ENCODE measurements around the gene TUT7. TPM values are rescaled to one million over a fixed set of nuclear protein-coding genes. Genes with fewer than 3 reads are reported as not detected.

Gene TUT7
- total and polyA plus RNA-seq, 2 of the 4 experiments (the other 2 are of a cell fraction) = 13.3 to 33.3 TPM

DNA sequence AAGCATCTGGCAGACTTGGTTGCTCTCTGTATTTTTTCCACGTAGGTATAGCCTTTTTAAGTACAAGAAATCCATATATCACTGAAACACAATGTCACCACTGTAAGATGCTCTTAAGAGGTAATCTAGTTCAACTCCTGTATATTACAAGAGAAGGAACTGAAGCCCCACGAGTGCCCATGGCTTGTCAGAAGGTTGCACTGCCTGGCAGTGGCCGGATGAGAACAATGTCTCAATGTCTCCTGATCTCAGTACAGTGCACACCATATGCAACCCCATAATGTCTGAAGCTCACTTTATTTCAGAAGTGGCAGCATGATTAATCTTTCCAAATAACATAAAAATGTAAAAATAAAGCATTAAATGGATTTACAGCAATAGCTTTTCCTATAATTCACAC, 27.7 kb downstream of the TUT7 start:
- DNase-seq = no peak
- H3K4me2 ChIP-seq (ENCODE audit: low read depth, low read length) = no peak overlapping the region
- ChIA-PET CTCF (no interaction called here), POLR2A (ENCODE audit: unreplicated experiment) (no interaction called here)
- H3K79me1 ChIP-seq (ENCODE audit: low read depth in 1 of 2, low read length in 2 of 2) = peaks cover 7 to 17% of the 10 kb centered on the region in 2 experiments
- H3K27ac ChIP-seq (ENCODE audit: insufficient read depth, low read length) = no peak overlapping the region
- no peak overlapping the region for H4K91ac ChIP-seq (ENCODE audit: insufficient read depth, low read depth, low read length)
- H3K56ac ChIP-seq (ENCODE audit: extremely low read depth, insufficient read depth, low read length) = no peak overlapping the region
- dilution Hi-C loops (cut with HindIII; ENCODE audit: low sequenced_read_pairs, unreplicated experiment) (no loop called here), intact Hi-C loops (cut with micrococcal nuclease) (no loop called here), in situ Hi-C loops (cut with MboI; ENCODE audit: low sequenced_read_pairs) (no loop called here)
- no peaks in the 10 kb centered on the region for H3K9me3 ChIP-seq (ENCODE audit: control insufficient read depth, insufficient read depth, low read length)
- H2BK20ac ChIP-seq (ENCODE audit: low read depth, low read length) = no peak overlapping the region
- H3K9me1 ChIP-seq (ENCODE audit: insufficient read depth, low read length) = peaks cover 5% of the 10 kb centered on the region; the same call in 1 of the 2 replicates
- no peaks in the 10 kb centered on the region for H4K20me1 ChIP-seq (ENCODE audit: insufficient read depth, low read length)
- H2BK120ac ChIP-seq (ENCODE audit: low read depth, low read length) = no peak overlapping the region
- no peak overlapping the region for H3K18ac ChIP-seq (ENCODE audit: low read depth, low read length)
- H2BK15ac ChIP-seq (ENCODE audit: low read depth, low read length) = no peak overlapping the region
- H2AK5ac ChIP-seq (ENCODE audit: low read depth, low read length) = no peak overlapping the region
- H3K4ac ChIP-seq (ENCODE audit: low read depth, low read length) = no peak overlapping the region
- H3K4me1 ChIP-seq (ENCODE audit: control insufficient read depth, insufficient read depth, low read length) = peaks cover 15% of the 10 kb centered on the region
- ATAC-seq (ENCODE audit: low read depth) = no peak
- no peak overlapping the region for H2AK9ac ChIP-seq (replicated peaks; ENCODE audit: low read depth, low read length, poor library complexity)
- no peak overlapping the region for H3K4me3 ChIP-seq (ENCODE audit: insufficient read depth, low read depth, low read length)
- no peak overlapping the region for H2BK5ac ChIP-seq (ENCODE audit: low read depth, low read length, poor library complexity, severe bottlenecking)
- no peak overlapping the region for H4K8ac ChIP-seq (ENCODE audit: low read depth in 2 of 2, low read length in 2 of 2)
- H4K5ac ChIP-seq (ENCODE audit: low read depth, low read length) = no peak overlapping the region
- H3K9ac ChIP-seq (ENCODE audit: low read depth, low read length) = no peak overlapping the region
- H3K14ac ChIP-seq (replicated peaks; ENCODE audit: low read depth, low read length) = no peak overlapping the region
- BruUV-seq (replicated peaks) = no TSS peak
- H2AFZ ChIP-seq (replicated peaks; ENCODE audit: low read length, poor library complexity) = no peak overlapping the region
- H3K36me3 ChIP-seq (ENCODE audit: control insufficient read depth, insufficient read depth, low read length) = peaks cover 29% of the 10 kb centered on the region
- H3K27me3 ChIP-seq (ENCODE audit: control insufficient read depth, insufficient read depth, low read length) = no peaks in the 10 kb centered on the region
- H3K23ac ChIP-seq (ENCODE audit: low read depth, low read length) = no peak overlapping the region
- TF ChIP-seq POLR2A (IDR thresholded peaks at IDR 0.05; ENCODE audit: low read depth, low read length) (no peak), RCOR1 (IDR thresholded peaks at IDR 0.05; ENCODE audit: insufficient replicate concordance, low read length) (no peak), RFX5 (IDR thresholded peaks at IDR 0.05; ENCODE audit: low read depth, low read length) (no peak), CTCF (conservative IDR thresholded peaks at IDR 0.05; ENCODE audit: low read depth, low read length) (no peak), MXI1 (IDR thresholded peaks at IDR 0.05; ENCODE audit: borderline replicate concordance, low read depth, low read length) (no peak), FOS (IDR thresholded peaks at IDR 0.05; ENCODE audit: low read depth, low read length) (no peak), CHD1 (IDR thresholded peaks at IDR 0.05; ENCODE audit: low read depth, low read length) (no peak), SMC3 (IDR thresholded peaks at IDR 0.05; ENCODE audit: low read depth, low read length) (no peak), BHLHE40 (IDR thresholded peaks at IDR 0.05; ENCODE audit: low read depth, low read length) (no peak), CEBPB (IDR thresholded peaks at IDR 0.05; ENCODE audit: low read depth, low read length) (no peak), MAFK (IDR thresholded peaks at IDR 0.05; ENCODE audit: low read depth, low read length) (no peak), NFE2L2 (IDR thresholded peaks at IDR 0.05; ENCODE audit: low read depth, low read length) (no peak), RAD21 (IDR thresholded peaks at IDR 0.05; ENCODE audit: low read length) (no peak), MAZ (IDR thresholded peaks at IDR 0.05; ENCODE audit: borderline replicate concordance, low read depth, low read length) (no peak)
- TF ChIP-seq, protein P1, sequence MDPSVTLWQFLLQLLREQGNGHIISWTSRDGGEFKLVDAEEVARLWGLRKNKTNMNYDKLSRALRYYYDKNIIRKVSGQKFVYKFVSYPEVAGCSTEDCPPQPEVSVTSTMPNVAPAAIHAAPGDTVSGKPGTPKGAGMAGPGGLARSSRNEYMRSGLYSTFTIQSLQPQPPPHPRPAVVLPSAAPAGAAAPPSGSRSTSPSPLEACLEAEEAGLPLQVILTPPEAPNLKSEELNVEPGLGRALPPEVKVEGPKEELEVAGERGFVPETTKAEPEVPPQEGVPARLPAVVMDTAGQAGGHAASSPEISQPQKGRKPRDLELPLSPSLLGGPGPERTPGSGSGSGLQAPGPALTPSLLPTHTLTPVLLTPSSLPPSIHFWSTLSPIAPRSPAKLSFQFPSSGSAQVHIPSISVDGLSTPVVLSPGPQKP (IDR thresholded peaks at IDR 0.05; ENCODE audit: borderline replicate concordance, low read depth, low read length) = no peak
- TF ChIP-seq, protein P2, sequence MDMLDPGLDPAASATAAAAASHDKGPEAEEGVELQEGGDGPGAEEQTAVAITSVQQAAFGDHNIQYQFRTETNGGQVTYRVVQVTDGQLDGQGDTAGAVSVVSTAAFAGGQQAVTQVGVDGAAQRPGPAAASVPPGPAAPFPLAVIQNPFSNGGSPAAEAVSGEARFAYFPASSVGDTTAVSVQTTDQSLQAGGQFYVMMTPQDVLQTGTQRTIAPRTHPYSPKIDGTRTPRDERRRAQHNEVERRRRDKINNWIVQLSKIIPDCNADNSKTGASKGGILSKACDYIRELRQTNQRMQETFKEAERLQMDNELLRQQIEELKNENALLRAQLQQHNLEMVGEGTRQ (IDR thresholded peaks at IDR 0.05; ENCODE audit: low read depth, low read length) = no peak
- WGBS, 2 experiments (ENCODE audit: extremely low coverage in 2 of 2, insufficient read length in 1 of 2) = no CpG with 5 or more reads among the region's 3 CpGs
